Middle frontal gyrus (tissue), 1 donor: ENCODE data around the gene INO80.
A peak's percentile ranks its signal among the peaks of the same experiment; 100 is the strongest.
"Not testable (repeated sequence)": the region's sequence is repeated elsewhere in the genome, so short reads cannot be mapped to it uniquely, and the experiment has no call there.

Experiments used
- DNase-seq: peaks from one replicate; pipeline ENCODE4 v3.0.0-alpha.2; 2015; ENCODE audit warnings: low spot score; ENCODE audit errors: extremely low spot score

The INO80 gene

DNA sequence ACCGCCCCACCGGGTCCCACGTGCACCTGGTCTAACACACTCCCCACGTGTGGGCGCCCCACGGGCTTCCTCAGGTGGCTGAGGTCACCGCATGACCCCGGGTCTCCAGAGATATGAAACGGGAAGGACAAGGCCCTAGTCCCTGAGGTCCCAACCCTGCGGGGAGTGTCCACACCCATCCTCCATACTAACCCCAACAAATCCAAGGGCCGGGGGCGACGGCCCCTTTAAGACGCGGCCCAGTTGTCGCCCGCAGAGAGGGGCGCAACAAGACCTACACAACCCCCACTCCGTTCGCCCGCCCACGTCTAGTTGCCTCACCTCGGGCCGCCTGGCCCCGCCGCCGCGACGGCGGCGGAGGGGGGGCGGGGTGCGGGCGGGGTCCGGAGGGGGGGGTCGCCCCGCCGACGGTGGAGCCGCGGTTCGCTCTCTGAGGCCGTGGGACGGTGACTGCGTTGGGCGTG lies 396 bp downstream of the INO80 start:
- DNase-seq: peak; percentile 3

DNA sequence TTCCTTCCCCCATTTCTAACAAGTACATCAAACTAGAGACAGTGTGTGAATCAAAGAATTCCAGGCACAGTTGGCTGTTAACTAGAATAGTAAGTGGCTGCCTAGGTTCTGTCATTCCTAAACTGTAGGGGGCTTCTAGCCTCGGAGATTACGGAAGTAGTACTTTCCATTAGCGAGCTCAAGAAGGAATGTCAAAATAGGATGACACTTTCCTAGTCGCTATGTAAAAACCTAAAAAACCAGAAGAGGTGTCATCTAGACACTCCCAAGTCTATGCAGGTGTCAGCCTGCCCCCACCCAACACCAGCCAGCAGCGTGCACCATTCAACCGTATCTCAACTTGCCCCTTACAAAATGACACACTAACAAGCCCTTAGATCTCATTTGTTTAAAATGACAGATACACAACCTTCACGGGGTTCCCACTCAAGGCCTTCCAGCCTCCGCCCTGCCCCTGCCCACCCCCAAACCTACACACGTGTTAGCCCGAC lies 874 bp downstream of the INO80 start:
- DNase-seq: no peak

DNA sequence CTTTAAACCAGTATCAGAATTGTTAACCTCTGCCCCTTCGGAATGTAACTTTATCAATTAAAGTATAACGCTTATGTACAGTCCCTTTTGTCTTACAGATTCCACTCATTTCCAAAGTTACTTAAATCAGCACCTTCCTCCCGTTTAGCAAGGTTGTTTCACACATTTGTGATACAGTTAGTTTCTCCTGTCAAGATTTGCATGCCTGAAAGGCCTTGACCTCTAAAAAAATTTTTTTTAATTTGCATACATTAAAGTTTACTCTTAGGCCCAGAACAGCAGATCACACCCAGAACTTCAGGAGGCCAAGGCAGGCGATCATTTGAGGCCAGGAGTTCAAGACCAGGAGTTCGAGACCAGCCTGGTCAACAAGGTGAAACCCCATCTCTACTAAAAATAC lies 9.1 kb downstream of the INO80 start:
- DNase-seq: no peak

- DNase-seq: no peak
Observed at GRCh38 chr15:41105348-41106334, 10.4 kb downstream of the INO80 start.

DNA sequence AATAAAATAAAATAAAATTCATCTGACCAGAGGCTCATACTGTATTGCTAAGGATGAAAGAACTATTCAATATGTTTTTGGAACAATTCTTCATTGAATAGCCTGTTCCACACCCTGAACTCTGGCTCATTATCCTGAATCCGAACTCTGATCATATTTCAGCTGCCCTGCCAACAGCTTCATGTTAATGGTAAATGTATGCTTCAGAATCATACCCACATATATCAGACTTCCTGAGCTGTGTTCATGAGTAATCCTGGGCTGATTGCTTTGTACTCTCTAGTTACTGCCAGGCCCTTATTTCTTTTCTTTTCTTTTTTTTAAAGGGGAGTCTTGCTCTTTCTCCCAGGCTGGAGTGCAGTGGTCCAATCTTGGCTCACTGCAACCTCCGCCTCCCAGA lies 11.8 kb downstream of the INO80 start:
- no peak for DNase-seq

GRCh38 chr15:41102854-41103253 lies 13.2 kb downstream of the INO80 start:
- no peak for DNase-seq

DNA sequence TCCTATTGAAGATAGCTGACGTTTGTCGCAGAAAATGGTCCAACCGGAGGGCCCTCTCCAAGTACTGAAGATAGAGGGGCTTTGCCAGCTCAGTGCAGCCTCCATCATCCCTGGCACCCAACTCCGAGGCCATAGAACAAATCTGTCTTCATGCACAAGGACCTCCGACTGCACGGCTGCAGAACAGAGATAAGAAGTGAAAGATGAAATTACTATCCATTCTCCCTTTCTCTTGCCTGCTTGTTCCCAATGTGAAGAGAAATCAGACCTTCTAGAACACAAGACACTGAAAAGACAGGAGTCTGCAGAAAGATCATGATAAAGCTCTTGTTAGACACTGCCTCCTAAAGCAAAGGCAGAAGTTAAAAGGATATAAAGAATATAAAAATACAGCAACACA lies 19.9 kb downstream of the INO80 start:
- no peak for DNase-seq

DNA sequence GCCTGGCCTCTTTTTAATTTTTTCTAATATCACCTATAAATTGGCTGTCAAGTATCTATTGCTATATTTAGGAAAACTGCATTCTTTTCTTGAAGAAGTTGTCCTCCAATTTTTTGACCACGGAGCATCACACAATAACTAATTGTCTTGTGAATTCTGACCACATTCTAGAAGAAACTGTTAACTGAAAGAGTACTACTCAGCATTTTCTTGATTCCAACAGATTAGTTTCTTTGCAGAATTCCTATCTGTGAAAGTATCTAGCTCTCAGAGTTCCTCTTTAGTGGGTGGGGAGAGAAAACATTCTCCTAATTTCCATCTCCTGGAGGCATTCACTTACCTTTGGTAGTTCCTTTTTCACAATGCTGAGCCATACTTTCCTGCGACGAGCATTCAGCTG lies 31.1 kb downstream of the INO80 start:
- no peak for DNase-seq

- no peak for DNase-seq
Observed at GRCh38 chr15:41080144-41080543, 35.9 kb downstream of the INO80 start.

- DNase-seq: no peak
Observed at GRCh38 chr15:41079717-41080116, 36.4 kb downstream of the INO80 start.

GRCh38 chr15:41078879-41079278 lies 37.2 kb downstream of the INO80 start:
- DNase-seq: not testable (repeated sequence)

DNA sequence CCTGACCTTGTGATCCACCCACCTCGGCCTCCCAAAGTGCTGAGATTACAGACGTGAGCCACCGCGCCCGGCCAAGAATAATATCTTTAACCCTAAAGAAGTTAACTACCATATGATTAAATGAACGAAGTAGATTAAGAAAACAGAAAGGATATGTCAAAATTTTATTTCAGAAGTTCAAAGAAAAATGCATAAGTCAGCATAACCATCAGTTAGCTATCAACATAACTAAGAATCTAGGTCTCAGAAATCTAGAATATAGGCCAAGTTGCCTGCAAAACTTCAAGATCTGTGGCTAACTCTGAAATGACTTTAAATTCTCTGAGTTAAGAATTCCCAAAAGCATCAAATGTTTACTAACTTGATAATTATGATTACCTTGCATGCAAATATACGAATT lies 38.0 kb downstream of the INO80 start:
- no peak for DNase-seq

GRCh38 chr15:41073028-41073427 lies 43.1 kb downstream of the INO80 start:
- DNase-seq: no peak

DNA sequence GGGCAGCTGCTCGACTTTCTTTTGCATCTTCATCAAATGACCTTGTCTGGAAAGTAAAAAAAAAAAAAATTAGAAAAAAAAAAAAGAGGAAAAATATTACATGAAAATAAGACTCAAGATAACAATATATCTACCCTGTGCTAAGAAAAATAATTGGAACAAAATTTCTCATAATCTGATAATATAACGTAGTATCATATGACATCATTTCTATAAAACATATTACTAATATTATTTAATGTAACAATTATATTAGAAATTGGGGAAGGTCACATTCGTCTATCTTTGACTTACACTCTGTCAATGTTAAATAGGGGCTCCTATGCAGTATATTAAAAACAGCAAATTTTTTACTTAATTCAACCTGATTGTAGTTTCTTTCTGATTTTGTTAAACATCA lies 44.1 kb downstream of the INO80 start:
- DNase-seq: no peak

DNA sequence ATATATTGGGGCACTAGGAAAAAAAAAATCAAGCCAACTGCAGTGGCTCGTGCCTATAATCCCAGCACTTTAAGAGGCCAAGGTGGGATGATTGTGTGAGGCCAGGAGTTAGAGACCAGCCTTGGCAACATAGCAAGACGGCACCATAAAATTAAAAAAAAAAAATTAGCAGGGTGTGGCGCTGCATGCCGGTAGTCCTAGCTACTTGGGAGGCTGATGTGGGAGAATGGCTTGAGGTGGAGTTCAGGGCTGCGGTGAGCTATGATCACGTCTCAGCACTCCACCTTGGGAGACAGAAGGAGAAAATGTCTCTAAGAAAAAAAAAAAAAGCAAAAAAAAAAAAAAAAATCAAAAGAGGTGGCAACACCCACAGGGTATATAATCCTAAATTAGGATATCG lies 49.6 kb downstream of the INO80 start:
- DNase-seq: no peak

- DNase-seq: no peak
Observed at GRCh38 chr15:41061667-41062066, 54.4 kb downstream of the INO80 start.

GRCh38 chr15:41060505-41060904 lies 55.6 kb downstream of the INO80 start:
- no peak for DNase-seq

- DNase-seq: no peak
Observed at GRCh38 chr15:41056810-41057209, 59.3 kb downstream of the INO80 start.

DNA sequence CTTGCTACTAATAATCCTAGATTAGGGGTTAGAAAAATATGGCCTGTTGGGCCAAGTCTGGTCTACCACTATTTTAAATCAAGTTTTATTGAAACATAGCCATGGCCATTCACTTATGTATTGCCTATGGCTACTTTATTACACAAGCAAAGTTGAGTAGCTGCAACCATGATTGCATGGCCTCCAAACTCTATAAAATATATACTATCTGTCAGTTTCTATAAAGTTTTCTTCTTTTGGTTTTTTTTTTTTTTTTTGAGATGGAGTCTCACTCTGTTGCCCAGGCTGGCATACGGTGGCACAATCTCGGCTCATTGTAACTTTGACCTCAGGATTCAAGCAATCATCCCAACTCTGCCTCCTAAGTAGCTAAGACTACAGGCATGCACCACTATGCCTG lies 60.4 kb downstream of the INO80 start:
- DNase-seq: no peak

GRCh38 chr15:41051139-41051538 lies 64.9 kb downstream of the INO80 start:
- DNase-seq: no peak

DNA sequence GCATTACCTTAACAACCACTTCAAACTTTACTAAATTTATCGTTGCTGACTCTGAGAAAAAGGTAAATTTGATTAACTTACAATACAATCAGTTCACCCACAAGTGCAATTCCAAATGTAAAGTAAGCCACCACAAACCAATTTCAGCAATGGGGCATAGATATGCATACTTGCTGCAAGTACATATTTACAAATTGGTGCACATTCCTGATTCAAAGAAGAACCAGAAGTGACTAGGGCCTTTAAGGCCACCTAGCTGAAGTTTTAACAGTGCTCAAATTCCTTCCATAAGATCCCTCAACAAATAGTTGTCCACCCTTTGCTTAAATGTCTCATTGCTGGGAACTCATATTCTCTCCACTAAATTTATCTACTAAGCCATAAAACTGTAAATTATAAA lies 67.2 kb downstream of the INO80 start:
- DNase-seq: no peak

DNA sequence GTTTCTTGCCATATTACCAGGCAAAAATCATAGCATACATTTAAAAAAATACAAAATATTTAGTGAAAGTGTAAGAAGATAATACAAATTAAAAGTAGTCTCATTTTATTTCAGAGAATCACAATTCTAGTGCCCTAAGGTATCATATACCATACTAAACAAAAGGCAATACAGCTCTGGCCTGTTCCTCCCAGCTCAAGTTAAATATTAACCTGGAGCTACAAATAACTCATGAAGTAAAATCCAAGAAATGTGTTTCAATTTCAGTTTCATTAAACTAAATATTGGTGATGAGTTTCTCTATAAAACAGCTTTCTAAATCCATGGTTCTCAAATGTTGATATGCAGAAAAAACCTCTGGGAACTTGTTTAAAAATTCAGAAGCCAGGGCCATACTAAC lies 67.7 kb downstream of the INO80 start:
- no peak for DNase-seq

GRCh38 chr15:41047474-41047873 lies 68.6 kb downstream of the INO80 start:
- no peak for DNase-seq
